Stomach (tissue), 9 donors: ENCODE data around the gene TLE3. TPM values are rescaled to one million over a fixed set of nuclear protein-coding genes. Genes with fewer than 3 reads are reported as not detected.

Source experiments
- DNase-seq, 2 donors: peaks; one replicate each; pipeline versions ENCODE4 v3.0.0 to v3.0.0-alpha.2; 2013 to 2019
- H3K27ac ChIP-seq, 5 donors: fragments of 200-600 bp in 4 of 5; sonication (generic) in 4 of 5; one replicate each; pipeline ENCODE4 v1.5.1; 2013 to 2019; ENCODE audit warnings: mild to moderate bottlenecking in 1 of 5, moderate library complexity in 1 of 5
- H3K27me3 ChIP-seq, 3 donors: fragments of 200-600 bp; sonication (generic); one replicate each; pipeline ENCODE4 v1.5.1; 2017 to 2019; ENCODE audit warnings: mixed run types in 1 of 3
- H3K36me3 ChIP-seq, 4 donors: fragments of 200-600 bp; sonication (generic); 1 replicate in 3 of 4; 2 replicates in 1 of 4; pipeline ENCODE4 v1.5.1; 2016 to 2019
- H3K4me1 ChIP-seq, 4 donors: fragments of 200-600 bp; sonication (generic); one replicate each; pipeline ENCODE4 v1.5.1; 2016 to 2019
- H3K4me3 ChIP-seq, 4 donors: fragments of 200-600 bp; sonication (generic) in 3 of 4; one replicate each; pipeline ENCODE4 v1.5.1; 2016 to 2019; ENCODE audit warnings: mild to moderate bottlenecking in 1 of 4
- H3K9me3 ChIP-seq, 4 donors: fragments of 200-600 bp; sonication (generic); one replicate each; pipeline ENCODE4 v1.5.1; 2016 to 2019
- EP300 ChIP-seq: sonication (generic); formaldehyde crosslinking; IDR thresholded peaks from one replicate; pipeline ENCODE4 v1.6.1; 2017; ENCODE audit warnings: antibody characterized with exemption
- POLR2A ChIP-seq, 4 donors: fragments of 450-650 bp; IDR thresholded peaks; one replicate each; pipeline ENCODE4 v1.6.1; 2016; ENCODE audit warnings: antibody characterized with exemption in 4 of 4, control low read depth in 2 of 4, mild to moderate bottlenecking in 1 of 4, moderate library complexity in 1 of 4
- POLR2AphosphoS5 ChIP-seq, 3 donors: sonication (generic); formaldehyde crosslinking; IDR thresholded peaks; one replicate each; pipeline ENCODE4 v1.6.1; 2016; ENCODE audit warnings: antibody characterized with exemption in 3 of 3
- WGBS, 5 donors: extraction: QIAGEN DNeasy Blood & Tissue Kit in 3 of 5; methylation state at CpG; one replicate each; pipeline versions ENCODE4 v1.1.5 to v1.1.7; 2013 to 2018; 5-methylcytosine and 5-hydroxymethylcytosine counted together
- intact Hi-C: fragments of 100-400 bp; cut with DNase I; formaldehyde crosslinking; loops from one replicate; pipeline ENCODE4 v1.15.1; 2023; ENCODE audit warnings: low total_unique reads
- polyA plus RNA-seq, 3 donors: library from polyadenylated mRNA; stranded (reverse); fragments of 200-250 nt; gene quantifications; one replicate each; pipeline ENCODE4 v1.2.3, GENCODE V29; 2013
- total RNA-seq, 5 donors: library from RNA; depleted of rRNA; stranded (reverse); fragments of >200 nt; gene quantifications; one replicate each; pipeline versions ENCODE4 v1.1.0 to v1.2.3, GENCODE V29; 2014 to 2016
- TF ChIP-seq, protein P1 (sequence below), 7 experiments: fragments of 450-650 bp in 4 of 7; fragments of 200-600 bp in 3 of 7; sonication (generic) in 3 of 7; IDR thresholded peaks; one replicate each; pipeline ENCODE4 v1.5.1; 2016 to 2019; ENCODE audit warnings: antibody characterized with exemption in 7 of 7, control low read depth in 2 of 7, mild to moderate bottlenecking in 1 of 7
- donor health status: healthy with polysubstance abuse.
- donor health status: Bipolar disorder and iron deficiency.
- donor health status: healthy.

The TLE3 gene
- total and polyA plus RNA-seq, 8 donors = 13.3 to 186 (median 30.9) TPM

- H3K4me3 ChIP-seq = no peak overlapping the region
- no peaks in the 10 kb centered on the region for H3K9me3 ChIP-seq
- H3K4me1 ChIP-seq = peaks cover 21 to 42% (median 31%) of the 10 kb centered on the region in 4 donors
- 43 to 72% (median 56%) methylated on average over 7 of the region's 7 CpGs for WGBS, 5 donors
- H3K36me3 ChIP-seq = no peaks in the 10 kb centered on the region
- DNase-seq = no peak
- intact Hi-C loops = no loop called here
- H3K27ac ChIP-seq = no peak overlapping the region
- TF ChIP-seq, protein P1, sequence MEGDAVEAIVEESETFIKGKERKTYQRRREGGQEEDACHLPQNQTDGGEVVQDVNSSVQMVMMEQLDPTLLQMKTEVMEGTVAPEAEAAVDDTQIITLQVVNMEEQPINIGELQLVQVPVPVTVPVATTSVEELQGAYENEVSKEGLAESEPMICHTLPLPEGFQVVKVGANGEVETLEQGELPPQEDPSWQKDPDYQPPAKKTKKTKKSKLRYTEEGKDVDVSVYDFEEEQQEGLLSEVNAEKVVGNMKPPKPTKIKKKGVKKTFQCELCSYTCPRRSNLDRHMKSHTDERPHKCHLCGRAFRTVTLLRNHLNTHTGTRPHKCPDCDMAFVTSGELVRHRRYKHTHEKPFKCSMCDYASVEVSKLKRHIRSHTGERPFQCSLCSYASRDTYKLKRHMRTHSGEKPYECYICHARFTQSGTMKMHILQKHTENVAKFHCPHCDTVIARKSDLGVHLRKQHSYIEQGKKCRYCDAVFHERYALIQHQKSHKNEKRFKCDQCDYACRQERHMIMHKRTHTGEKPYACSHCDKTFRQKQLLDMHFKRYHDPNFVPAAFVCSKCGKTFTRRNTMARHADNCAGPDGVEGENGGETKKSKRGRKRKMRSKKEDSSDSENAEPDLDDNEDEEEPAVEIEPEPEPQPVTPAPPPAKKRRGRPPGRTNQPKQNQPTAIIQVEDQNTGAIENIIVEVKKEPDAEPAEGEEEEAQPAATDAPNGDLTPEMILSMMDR (IDR thresholded peaks at IDR 0.05) = no peak
- TF ChIP-seq POLR2A (IDR thresholded peaks at IDR 0.05) (no peak), POLR2AphosphoS5 (IDR thresholded peaks at IDR 0.05) (no peak), EP300 (no peak)
- H3K27me3 ChIP-seq = no peaks in the 10 kb centered on the region
Observed at GRCh38 chr15:70103880-70104626, 6.3 kb upstream of the TLE3 start.

GRCh38 chr15:70102827-70103226, 5.1 kb upstream of the TLE3 start:
- Histone ChIP-seq H3K4me3 (no peak overlapping the region), H3K36me3 (no peaks in the 10 kb centered on the region), H3K27me3 (no peaks in the 10 kb centered on the region), H3K9me3 (no peaks in the 10 kb centered on the region), H3K27ac (no peak overlapping the region), H3K4me1 (peaks cover 27 to 52% (median 41%) of the 10 kb centered on the region in 4 donors)
- intact Hi-C loops = no loop called here
- 79 to 89% (median 86%) methylated on average over 3 of the region's 3 CpGs for WGBS, 5 donors
- TF ChIP-seq EP300 (no peak), POLR2A (IDR thresholded peaks at IDR 0.05) (no peak)
- no peak for DNase-seq

GRCh38 chr15:70101459-70102113, 3.9 kb upstream of the TLE3 start:
- H3K27ac ChIP-seq = peak overlapping the region in 4 of 5 donors; percentile 70 to 99 (median 97)
- DNase-seq = peak; percentile 63 to 95
- WGBS, 5 donors = 5 to 9% (median 6%) methylated on average over 12 of the region's 12 CpGs
- H3K36me3 ChIP-seq = no peaks in the 10 kb centered on the region
- no peaks in the 10 kb centered on the region for H3K27me3 ChIP-seq
- H3K4me3 ChIP-seq = peak overlapping the region in 3 of 4 donors; percentile 29 to 44 (median 30)
- intact Hi-C loops = no loop called here
- peaks cover 27 to 52% (median 41%) of the 10 kb centered on the region in 4 donors for H3K4me1 ChIP-seq
- TF ChIP-seq POLR2A (IDR thresholded peaks at IDR 0.05) = no peak
- TF ChIP-seq, protein P1 (IDR thresholded peaks at IDR 0.05) = no peak
- no peak for TF ChIP-seq POLR2AphosphoS5 (IDR thresholded peaks at IDR 0.05)
- no peak for TF ChIP-seq EP300
- no peaks in the 10 kb centered on the region for H3K9me3 ChIP-seq

- DNase-seq = peak; percentile 63 to 81
- intact Hi-C loops = no loop called here
- Histone ChIP-seq H3K9me3 (no peaks in the 10 kb centered on the region), H3K27me3 (no peaks in the 10 kb centered on the region), H3K27ac (peak overlapping the region; percentile 65 to 99 (median 97)), H3K36me3 (no peaks in the 10 kb centered on the region), H3K4me3 (peak overlapping the region; percentile 29 to 44 (median 34)), H3K4me1 (peaks cover 27 to 53% (median 45%) of the 10 kb centered on the region in 4 donors)
- TF ChIP-seq POLR2AphosphoS5 (IDR thresholded peaks at IDR 0.05) (no peak), POLR2A (IDR thresholded peaks at IDR 0.05) (no peak)
- TF ChIP-seq, protein P1 (IDR thresholded peaks at IDR 0.05) = peak in 3 of 7 experiments; percentile 10 to 28 (median 22)
- 1 to 4% (median 2%) methylated on average over 21 to 54 of the region's 54 CpGs for WGBS, 5 donors
Observed at GRCh38 chr15:70100474-70101341, 3.0 kb upstream of the TLE3 start.
